HEK293T (cell line): ENCODE measurements around the gene PARP1.

ENCODE experiments used
- ARNT ChIP-seq: fragments of 450-650 bp; IDR thresholded peaks from 2 replicates; pipeline ENCODE4 v1.6.1; 2017; ENCODE audit warnings: mild to moderate bottlenecking
- ELF4 ChIP-seq: fragments of 450-650 bp; IDR thresholded peaks from 2 replicates; pipeline ENCODE4 v1.6.1; 2017; ENCODE audit warnings: antibody characterized with exemption
- FOXM1 ChIP-seq: fragments of 450-650 bp; IDR thresholded peaks from 2 replicates; pipeline ENCODE4 v1.6.1; 2017; ENCODE audit warnings: mild to moderate bottlenecking, borderline replicate concordance
- L3MBTL2 ChIP-seq: fragments of 450-650 bp; conservative IDR thresholded peaks from 2 replicates; pipeline ENCODE4 v1.6.1; 2016; ENCODE audit warnings: mild to moderate bottlenecking
- PKNOX1 ChIP-seq: fragments of 450-650 bp; IDR thresholded peaks from 2 replicates; pipeline ENCODE4 v1.6.1; 2016
- SP1 ChIP-seq: fragments of 450-650 bp; IDR thresholded peaks from 2 replicates; pipeline ENCODE4 v1.6.1; 2017
- SUZ12 ChIP-seq: fragments of 450-650 bp; IDR thresholded peaks from 2 replicates; pipeline ENCODE4 v1.6.1; 2016; ENCODE audit warnings: mild to moderate bottlenecking
- TARDBP ChIP-seq: fragments of 450-650 bp; IDR thresholded peaks from 2 replicates; pipeline ENCODE4 v1.6.1; 2016

- TF ChIP-seq PKNOX1 (no peak), SP1 (no peak), SUZ12 (no peak), FOXM1 (no peak), TARDBP (no peak), L3MBTL2 (no peak), ELF4 (no peak), ARNT (no peak)
These were observed 45.3 kb upstream of the PARP1 start for GRCh38 chr1:226453015-226453704.
